Fibroblast of mammary gland (primary cell): ENCODE measurements around the gene PLEKHN1.

ENCODE experiments used
- DNase-seq: peaks from one replicate; pipeline ENCODE4 v3.0.0-alpha.2; 2010; ENCODE audit warnings: low read depth
- H3K4me3 ChIP-seq: 2 replicates; pipeline ENCODE4 v1.5.1; 2011; ENCODE audit warnings: low read depth, mild to moderate bottlenecking, low read length, moderate library complexity; ENCODE audit not compliant: control insufficient read depth
- CTCF ChIP-seq: conservative IDR thresholded peaks from 2 replicates; pipeline ENCODE4 v1.5.1; 2011; ENCODE audit warnings: low read depth, low read length, inconsistent platforms; ENCODE audit not compliant: control insufficient read depth, insufficient read depth

The PLEKHN1 gene

DNA sequence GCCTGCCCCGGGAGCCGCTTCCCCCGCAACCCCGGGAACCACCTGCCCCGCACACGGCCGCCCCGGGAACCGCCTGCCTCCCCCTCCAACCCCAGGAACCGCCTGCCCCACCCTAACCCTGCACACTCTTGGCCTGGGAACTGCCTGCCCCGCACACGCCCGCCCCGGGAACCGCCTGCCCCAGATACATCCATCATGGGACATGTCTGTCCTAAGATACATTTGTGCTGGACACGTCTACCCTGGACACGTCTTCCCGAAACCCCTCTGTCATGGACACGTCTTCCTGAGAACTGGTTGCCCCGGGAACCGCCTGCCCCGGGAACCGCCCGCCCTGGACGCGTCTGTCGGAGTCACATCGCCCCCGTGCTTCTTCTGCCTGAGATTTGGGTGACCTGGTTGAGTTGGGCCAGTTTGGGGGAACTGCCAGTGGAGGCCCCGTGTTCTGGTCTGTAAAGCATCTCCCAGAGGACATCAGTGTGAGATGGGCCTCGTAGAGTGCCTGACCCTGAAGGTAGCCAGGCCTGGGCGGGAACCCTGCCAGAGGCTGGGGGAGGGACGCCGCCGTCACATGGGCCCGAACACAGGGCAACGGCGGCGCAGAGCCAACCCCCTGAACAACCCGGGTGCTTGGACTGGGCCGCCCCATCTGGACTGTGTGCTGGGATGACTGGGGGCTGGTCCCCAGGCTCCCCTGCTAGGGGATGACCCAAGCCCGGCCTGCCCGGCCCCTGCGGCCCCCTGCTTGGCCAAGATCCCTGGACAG, 12.0 kb downstream of the PLEKHN1 start:
- H3K4me3 ChIP-seq, result no peak overlapping the region
- TF ChIP-seq CTCF, result no peak
- DNase-seq, result no peak

GRCh38 chr1:978835-979743, 12.8 kb downstream of the PLEKHN1 start:
- no peak for TF ChIP-seq CTCF
- H3K4me3 ChIP-seq, result no peak overlapping the region
- DNase-seq, result no peak

- H3K4me3 ChIP-seq, result no peak overlapping the region
- no peak for DNase-seq
- TF ChIP-seq CTCF, result no peak
Measured at GRCh38 chr1:979744-980072, 13.4 kb downstream of the PLEKHN1 start.

GRCh38 chr1:980137-980571, 13.9 kb downstream of the PLEKHN1 start:
- no peak overlapping the region for H3K4me3 ChIP-seq
- no peak for TF ChIP-seq CTCF
- DNase-seq, result no peak

DNA sequence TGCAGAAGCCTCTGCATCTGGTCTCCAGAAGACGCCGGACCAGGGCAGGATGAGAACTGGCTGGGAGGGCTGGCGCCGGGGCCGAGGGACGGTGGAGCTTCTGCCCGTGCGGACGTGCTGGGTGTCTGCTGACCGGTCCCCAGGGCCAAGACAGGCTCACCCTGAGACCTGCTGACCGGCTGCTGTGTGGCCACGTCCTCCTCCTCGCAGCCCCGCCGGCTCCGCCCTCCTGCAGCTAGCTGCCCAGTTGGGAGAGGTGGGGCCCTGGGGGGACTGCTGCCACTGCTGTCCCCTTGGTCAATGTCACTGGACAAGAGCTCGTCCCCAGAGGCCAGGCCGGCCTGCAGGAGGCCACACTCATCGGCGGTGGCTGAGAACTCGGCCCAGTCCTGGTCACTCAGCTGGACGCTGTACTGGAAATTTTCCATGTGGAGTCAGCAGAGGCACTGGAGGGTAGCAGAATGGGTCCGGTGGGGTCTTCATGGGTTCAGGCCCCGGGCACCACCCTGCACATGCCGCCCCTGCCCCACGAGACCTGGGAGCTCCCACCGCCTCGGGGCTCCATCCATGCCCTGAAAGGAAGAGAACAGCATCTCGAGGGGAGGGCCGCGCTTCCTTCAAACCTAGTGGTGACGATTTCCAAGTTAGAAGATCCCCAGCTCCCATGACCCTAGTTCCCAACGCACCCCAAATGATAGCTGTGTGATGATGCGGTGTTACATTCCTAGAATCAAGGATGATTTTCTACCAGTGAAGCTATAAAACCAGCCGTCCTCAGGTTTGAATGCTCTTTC, 14.5 kb downstream of the PLEKHN1 start:
- no peak for DNase-seq
- no peak overlapping the region for H3K4me3 ChIP-seq
- TF ChIP-seq CTCF, result no peak

DNA sequence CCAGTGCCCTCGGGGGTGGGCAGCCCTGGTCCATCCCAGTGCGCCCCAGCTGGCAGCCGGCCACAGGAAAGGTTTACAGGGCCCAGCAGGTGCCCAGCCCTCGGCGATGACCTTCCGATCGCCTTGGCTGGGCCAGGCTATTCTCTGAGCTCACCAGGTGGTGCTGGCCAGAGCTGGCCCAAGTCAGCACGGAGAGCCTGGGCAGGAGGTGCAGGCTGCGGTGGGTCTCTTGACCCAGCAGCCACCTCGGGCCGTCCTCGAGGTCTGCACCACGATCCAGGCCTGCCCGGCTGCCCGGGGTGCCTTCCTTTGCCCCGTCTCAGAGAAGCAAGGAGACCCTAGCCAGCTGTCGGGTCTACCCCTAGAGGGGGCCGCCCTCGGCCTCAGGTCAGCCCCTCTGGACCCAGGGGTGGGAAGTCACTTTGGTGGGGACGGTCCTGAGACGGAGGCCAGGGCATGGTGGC, 15.2 kb downstream of the PLEKHN1 start:
- no peak overlapping the region for H3K4me3 ChIP-seq
- TF ChIP-seq CTCF, result no peak
- no peak for DNase-seq
